IMR-90 (cell line): ENCODE measurements around the gene CD93. TPM values are rescaled to one million over a fixed set of nuclear protein-coding genes. Genes with fewer than 3 reads are reported as not detected.

Experiments
- ATAC-seq: fragments of 200-7000 bp; cut with Tn5 transposase; 2 replicates; pipeline ENCODE4 v1.9.1; 2020; ENCODE audit warnings: low read depth, mild to moderate bottlenecking, moderate library complexity
- BruUV-seq: library from RNA; stranded (reverse); fragments of 400-500 nt; replicated peaks from 2 replicates; lab custom pipeline; 2021; lab: Mats Ljungman, UMichigan
- CTCF ChIA-PET: fragments of 300-600 bp; formaldehyde crosslinking; extraction: SDS; loops from one replicate; lab custom pipeline; 2021; ENCODE audit warnings: antibody characterized with exemption; lab: Yijun Ruan, JAX
- POLR2A ChIA-PET: fragments of 300-600 bp; sonication (Branson Sonifier 250); formaldehyde crosslinking; loops from one replicate; lab custom pipeline; 2022; ENCODE audit warnings: antibody characterized with exemption; ENCODE audit not compliant: unreplicated experiment; lab: Charles Lee
- DNase-seq: peaks from one replicate; pipeline ENCODE4 v3.0.0; 2013
- H2AFZ ChIP-seq: replicated peaks from 2 replicates; pipeline ENCODE3; 2013; ENCODE audit warnings: low read length, mild to moderate bottlenecking; ENCODE audit not compliant: poor library complexity
- H2AK5ac ChIP-seq: 2 replicates; pipeline ENCODE4 v1.6.1; 2013; ENCODE audit warnings: low read depth, low read length, inconsistent platforms
- H2AK9ac ChIP-seq: replicated peaks from 2 replicates; pipeline ENCODE3; 2013; ENCODE audit warnings: mild to moderate bottlenecking, low read depth, low read length, moderate library complexity; ENCODE audit not compliant: poor library complexity
- H2BK120ac ChIP-seq: 2 replicates; pipeline ENCODE4 v1.6.1; 2013; ENCODE audit warnings: low read depth, low read length, inconsistent platforms
- H2BK15ac ChIP-seq: 3 replicates; pipeline ENCODE4 v1.6.1; 2013; ENCODE audit warnings: low read depth, low read length, inconsistent platforms
- H2BK20ac ChIP-seq: 2 replicates; pipeline ENCODE4 v1.6.1; 2013; ENCODE audit warnings: low read depth, mild to moderate bottlenecking, inconsistent platforms, low read length, moderate library complexity
- H2BK5ac ChIP-seq: 2 replicates; pipeline ENCODE4 v1.6.1; 2013; ENCODE audit warnings: mild to moderate bottlenecking, low read depth, low read length, inconsistent platforms; ENCODE audit not compliant: poor library complexity, severe bottlenecking
- H3K14ac ChIP-seq: replicated peaks from 2 replicates; pipeline ENCODE4 v1.6.1; 2013; ENCODE audit warnings: low read depth, low read length, inconsistent platforms
- H3K18ac ChIP-seq: 2 replicates; pipeline ENCODE4 v1.6.1; 2013; ENCODE audit warnings: low read depth, low read length, control low read depth
- H3K23ac ChIP-seq: 2 replicates; pipeline ENCODE4 v1.6.1; 2013; ENCODE audit warnings: low read depth, low read length, inconsistent platforms
- H3K27ac ChIP-seq: 2 replicates; pipeline ENCODE4 v1.5.1; 2013; ENCODE audit warnings: mild to moderate bottlenecking, control low read depth, low read length; ENCODE audit not compliant: insufficient read depth
- H3K27me3 ChIP-seq: 2 replicates; pipeline ENCODE4 v1.6.1; 2013; ENCODE audit warnings: low read length; ENCODE audit not compliant: control insufficient read depth, insufficient read depth
- H3K36me3 ChIP-seq: 2 replicates; pipeline ENCODE4 v1.6.1; 2013; ENCODE audit warnings: low read length, mixed read lengths; ENCODE audit not compliant: control insufficient read depth, insufficient read depth
- H3K4ac ChIP-seq: 2 replicates; pipeline ENCODE4 v1.6.1; 2013; ENCODE audit warnings: low read depth, low read length, inconsistent platforms
- H3K4me1 ChIP-seq: 2 replicates; pipeline ENCODE4 v1.6.1; 2013; ENCODE audit warnings: low read length, mixed read lengths; ENCODE audit not compliant: control insufficient read depth, insufficient read depth
- H3K4me2 ChIP-seq: 2 replicates; pipeline ENCODE4 v1.6.1; 2013; ENCODE audit warnings: low read depth, mild to moderate bottlenecking, control low read depth, low read length, moderate library complexity
- H3K4me3 ChIP-seq: 2 replicates; pipeline ENCODE4 v1.5.1; 2013; ENCODE audit warnings: low read depth, mild to moderate bottlenecking, control low read depth, low read length, moderate library complexity; ENCODE audit not compliant: insufficient read depth
- H3K56ac ChIP-seq: 2 replicates; pipeline ENCODE4 v1.6.1; 2013; ENCODE audit warnings: low read length, inconsistent platforms; ENCODE audit not compliant: insufficient read depth; ENCODE audit errors: extremely low read depth
- H3K79me1 ChIP-seq, 2 experiments: 2 replicates each; pipeline ENCODE4 v1.6.1; 2013; ENCODE audit warnings: low read length in 2 of 2, inconsistent platforms in 1 of 2, low read depth in 1 of 2
- H3K9ac ChIP-seq: 2 replicates; pipeline ENCODE4 v1.6.1; 2013; ENCODE audit warnings: low read depth, low read length, control low read depth
- H3K9me1 ChIP-seq: 2 replicates; pipeline ENCODE4 v1.6.1; 2013; ENCODE audit warnings: low read length, inconsistent platforms; ENCODE audit not compliant: insufficient read depth
- H3K9me3 ChIP-seq: 2 replicates; pipeline ENCODE4 v1.6.1; 2013; ENCODE audit warnings: low read length; ENCODE audit not compliant: control insufficient read depth, insufficient read depth
- H4K20me1 ChIP-seq: 2 replicates; pipeline ENCODE4 v1.6.1; 2013; ENCODE audit warnings: low read length, inconsistent platforms; ENCODE audit not compliant: insufficient read depth
- H4K5ac ChIP-seq: 2 replicates; pipeline ENCODE4 v1.6.1; 2013; ENCODE audit warnings: mild to moderate bottlenecking, low read depth, low read length, control low read depth
- H4K8ac ChIP-seq, 2 experiments: 2 replicates each; pipeline ENCODE4 v1.6.1; 2013; ENCODE audit warnings: low read depth in 2 of 2, low read length in 2 of 2, control low read depth in 1 of 2, inconsistent platforms in 1 of 2
- H4K91ac ChIP-seq: 2 replicates; pipeline ENCODE4 v1.6.1; 2013; ENCODE audit warnings: low read depth, low read length, inconsistent platforms; ENCODE audit not compliant: insufficient read depth
- CEBPB ChIP-seq: IDR thresholded peaks from 2 replicates; pipeline ENCODE4 v1.6.1; 2012; ENCODE audit warnings: low read depth, low read length, improper control_type of control experiment
- CTCF ChIP-seq: conservative IDR thresholded peaks from 2 replicates; pipeline ENCODE4 v1.5.1; 2012; ENCODE audit warnings: mild to moderate bottlenecking, low read depth, low read length, improper control_type of control experiment
- MAFK ChIP-seq: IDR thresholded peaks from 2 replicates; pipeline ENCODE4 v1.6.1; 2012; ENCODE audit warnings: low read depth, low read length, improper control_type of control experiment
- MXI1 ChIP-seq: IDR thresholded peaks from 2 replicates; pipeline ENCODE4 v1.6.1; 2012; ENCODE audit warnings: low read depth, mild to moderate bottlenecking, low read length, moderate library complexity, borderline replicate concordance
- POLR2A ChIP-seq: IDR thresholded peaks from 2 replicates; pipeline ENCODE4 v1.6.1; 2012; ENCODE audit warnings: mild to moderate bottlenecking, low read depth, low read length
- RCOR1 ChIP-seq: IDR thresholded peaks from 2 replicates; pipeline ENCODE4 v1.6.1; 2012; ENCODE audit warnings: mild to moderate bottlenecking, low read length, improper control_type of control experiment; ENCODE audit not compliant: insufficient replicate concordance
- USF2 ChIP-seq: fragments of 150-350 bp; IDR thresholded peaks from 2 replicates; pipeline ENCODE4 v1.6.1; 2017; ENCODE audit warnings: mild to moderate bottlenecking, antibody characterized with exemption, low read length, low read depth
- WGBS, 2 experiments: methylation state at CpG; one replicate each; pipeline versions ENCODE4 v1.1.5 to v1.1.7; 2013; ENCODE audit warnings: missing lambda C conversion rate in 2 of 2; ENCODE audit not compliant: insufficient read length in 1 of 2; ENCODE audit errors: extremely low coverage in 2 of 2; 5-methylcytosine and 5-hydroxymethylcytosine counted together
- dilution Hi-C: fragments of 300-500 bp; cut with HindIII; formaldehyde crosslinking; loops from one replicate; pipeline ENCODE4 v1.14.3; 2018; ENCODE audit warnings: low sequenced_read_pairs; ENCODE audit not compliant: unreplicated experiment
- in situ Hi-C: fragments of 300-500 bp; cut with MboI; formaldehyde crosslinking; loops from 3 replicates; pipeline ENCODE4 v1.14.3; 2019; ENCODE audit warnings: low sequenced_read_pairs, inconsistent platforms, mixed read lengths
- intact Hi-C: fragments of 100-400 bp; cut with micrococcal nuclease; formaldehyde crosslinking; loops from 2 replicates; pipeline ENCODE4 v1.10.0; 2022
- polyA plus RNA-seq, 3 experiments: library from polyadenylated mRNA; depleted of rRNA; stranded (reverse); fragments of >200 nt; gene quantifications; 2 replicates each; pipeline ENCODE4 v1.2.3, GENCODE V29; 2012; ENCODE audit warnings: low replicate concordance in 1 of 3
- total RNA-seq: library from RNA; depleted of rRNA; stranded (reverse); fragments of >200 nt; gene quantifications from 2 replicates; pipeline ENCODE4 v1.2.3, GENCODE V29; 2012
- TF ChIP-seq, protein P1 (sequence below): fragments of 150-350 bp; IDR thresholded peaks from 2 replicates; pipeline ENCODE4 v1.6.1; 2016; ENCODE audit warnings: low read depth, mild to moderate bottlenecking, low read length, moderate library complexity, borderline replicate concordance

The CD93 gene
- total and polyA plus RNA-seq, 2 of the 4 experiments (the other 2 are of a cell fraction) = under 0.01 to 0.02 TPM

DNA sequence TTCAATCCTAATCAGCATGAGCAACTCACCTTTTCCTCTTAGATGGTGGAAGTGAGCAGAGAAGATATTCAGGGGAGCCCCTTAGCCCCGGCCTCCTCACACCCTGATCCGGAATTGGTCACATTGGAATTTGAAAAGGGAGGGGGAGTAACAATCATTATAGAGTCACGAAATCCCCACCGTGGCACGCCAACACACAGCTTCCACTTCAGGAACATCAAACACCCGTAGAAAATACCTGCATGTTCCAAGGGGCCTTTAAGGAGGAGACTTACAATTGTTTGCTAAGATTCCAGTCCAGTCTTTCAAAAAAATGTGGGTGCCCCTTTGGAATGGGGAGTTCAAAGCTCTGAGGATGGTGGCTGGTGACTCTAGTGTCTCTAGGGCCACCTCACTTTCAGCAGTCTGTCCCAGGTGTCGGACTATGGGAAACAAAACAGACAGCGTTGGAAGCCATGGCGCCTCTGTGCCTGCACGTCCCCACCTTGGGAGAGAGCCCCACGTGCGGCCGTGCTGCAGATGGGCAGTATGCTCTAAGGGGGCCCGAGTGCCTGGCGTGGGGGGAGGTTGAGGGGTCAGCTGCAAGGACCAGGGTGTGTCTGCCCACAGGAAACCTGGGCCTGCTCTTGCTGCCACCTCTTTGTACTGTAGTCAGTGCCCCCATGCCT, 2.4 kb downstream of the CD93 start:
- Histone ChIP-seq H3K36me3 (no peaks in the 10 kb centered on the region), H3K79me1 (no peaks in the 10 kb centered on the region), H4K91ac (no peak overlapping the region), H3K27ac (no peak overlapping the region), H3K14ac (no peak overlapping the region), H2AFZ (no peak overlapping the region), H2BK15ac (no peak overlapping the region), H3K4ac (no peak overlapping the region), H2BK120ac (no peak overlapping the region), H2AK5ac (no peak overlapping the region), H3K27me3 (peaks cover 41% of the 10 kb centered on the region), H4K8ac (no peak overlapping the region), H2BK5ac (no peak overlapping the region), H3K23ac (no peak overlapping the region), H4K5ac (no peak overlapping the region), H2BK20ac (no peak overlapping the region), H3K4me3 (no peak overlapping the region), H3K4me2 (no peak overlapping the region), H3K9me3 (no peaks in the 10 kb centered on the region), H3K9me1 (no peaks in the 10 kb centered on the region), H4K20me1 (no peaks in the 10 kb centered on the region), H2AK9ac (no peak overlapping the region), H3K9ac (no peak overlapping the region), H3K56ac (no peak overlapping the region), H3K4me1 (no peaks in the 10 kb centered on the region), H3K18ac (no peak overlapping the region)
- dilution Hi-C loops = no loop called here
- no TSS peak for BruUV-seq
- WGBS, 2 experiments = 93% methylated on average over 3 of the region's 15 CpGs; no CpG with 5 or more reads in 1 of the 2 experiments
- no peak for ATAC-seq
- TF ChIP-seq, protein P1, sequence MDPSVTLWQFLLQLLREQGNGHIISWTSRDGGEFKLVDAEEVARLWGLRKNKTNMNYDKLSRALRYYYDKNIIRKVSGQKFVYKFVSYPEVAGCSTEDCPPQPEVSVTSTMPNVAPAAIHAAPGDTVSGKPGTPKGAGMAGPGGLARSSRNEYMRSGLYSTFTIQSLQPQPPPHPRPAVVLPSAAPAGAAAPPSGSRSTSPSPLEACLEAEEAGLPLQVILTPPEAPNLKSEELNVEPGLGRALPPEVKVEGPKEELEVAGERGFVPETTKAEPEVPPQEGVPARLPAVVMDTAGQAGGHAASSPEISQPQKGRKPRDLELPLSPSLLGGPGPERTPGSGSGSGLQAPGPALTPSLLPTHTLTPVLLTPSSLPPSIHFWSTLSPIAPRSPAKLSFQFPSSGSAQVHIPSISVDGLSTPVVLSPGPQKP = no peak
- TF ChIP-seq CTCF (no peak), CEBPB (no peak), POLR2A (no peak), USF2 (no peak), RCOR1 (no peak), MXI1 (no peak), MAFK (no peak)
- ChIA-PET POLR2A (no interaction called here), CTCF (no interaction called here)
- in situ Hi-C loops = loop anchor here (25.0 kb wide), 1 partner anchor 104 kb away; no protein-coding TSS in a partner anchor
- intact Hi-C loops = no loop called here
- DNase-seq = no peak
